Vagina (tissue), 2 donors: ENCODE results near the gene ERGIC1. TPM values are rescaled to one million over a fixed set of nuclear protein-coding genes. Genes with fewer than 3 reads are reported as not detected.

Experiments used
- DNase-seq, 2 donors: peaks; one replicate each; pipeline ENCODE4 v3.0.0-alpha.2; 2017; ENCODE audit errors: extremely low spot score in 2 of 2
- H3K27ac ChIP-seq: fragments of 200-600 bp; sonication (generic); one replicate; pipeline ENCODE4 v1.5.1; 2019
- H3K27me3 ChIP-seq: fragments of 200-600 bp; sonication (generic); one replicate; pipeline ENCODE4 v1.5.1; 2019
- H3K36me3 ChIP-seq, 2 donors: fragments of 200-600 bp; sonication (generic); one replicate each; pipeline ENCODE4 v1.5.1; 2017 to 2019
- H3K4me1 ChIP-seq: fragments of 200-600 bp; sonication (generic); one replicate; pipeline ENCODE4 v1.5.1; 2019
- H3K4me3 ChIP-seq, 2 donors: fragments of 200-600 bp; sonication (generic); 1 replicate in 1 of 2; 2 replicates in 1 of 2; pipeline ENCODE4 v1.5.1; 2016 to 2019
- H3K9me3 ChIP-seq: fragments of 200-600 bp; sonication (generic); one replicate; pipeline ENCODE4 v1.5.1; 2019
- POLR2A ChIP-seq, 2 donors: fragments of 450-650 bp; IDR thresholded peaks; one replicate each; pipeline ENCODE4 v1.6.1; 2017; ENCODE audit warnings: antibody characterized with exemption in 2 of 2, mild to moderate bottlenecking in 2 of 2, moderate library complexity in 2 of 2
- POLR2AphosphoS5 ChIP-seq, 2 donors: sonication (generic); formaldehyde crosslinking; IDR thresholded peaks; one replicate each; pipeline ENCODE4 v1.9.0; 2017; ENCODE audit warnings: antibody characterized with exemption in 2 of 2, mild to moderate bottlenecking in 2 of 2, low read depth in 1 of 2; ENCODE audit not compliant: insufficient read depth in 1 of 2
- intact Hi-C: fragments of 100-400 bp; cut with DNase I; formaldehyde crosslinking; loops from one replicate; pipeline ENCODE4 v1.15.1; 2023
- total RNA-seq: library from RNA; depleted of rRNA; stranded (reverse); fragments of >200 nt; gene quantifications from one replicate; pipeline ENCODE4 v1.2.3, GENCODE V29; 2016
- TF ChIP-seq, protein P1 (sequence below), 3 experiments: fragments of 450-650 bp in 2 of 3; fragments of 200-600 bp in 1 of 3; sonication (generic) in 1 of 3; IDR thresholded peaks; one replicate each; pipeline ENCODE4 v1.5.1; 2017 to 2019; ENCODE audit warnings: antibody characterized with exemption in 3 of 3, mild to moderate bottlenecking in 2 of 3, moderate library complexity in 2 of 3

The ERGIC1 gene
- total RNA-seq, 1 donor from 2014 or later: 97.2 TPM

DNA sequence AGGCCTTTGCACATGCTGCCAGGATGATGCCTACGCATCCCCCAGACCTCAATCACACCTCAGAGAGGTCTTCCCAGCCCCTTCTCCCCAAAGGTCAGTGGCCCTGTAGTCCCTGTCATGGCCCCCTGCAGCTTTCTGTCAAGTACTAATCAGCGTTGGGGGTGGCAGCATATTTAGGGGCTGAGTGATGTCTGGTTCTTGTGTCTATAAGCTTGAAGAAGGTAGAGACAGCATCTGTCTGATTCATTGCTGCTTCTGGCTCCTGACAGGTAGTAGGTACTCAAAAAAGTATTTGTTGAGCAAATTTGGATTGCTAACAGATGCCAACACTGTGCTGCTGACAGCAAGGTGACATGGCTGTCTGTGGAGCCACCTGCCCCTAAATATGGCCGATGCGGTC is 73.6 kb downstream of the ERGIC1 start:
- peak overlapping the region; percentile 95 for H3K27ac ChIP-seq
- H3K4me1 ChIP-seq: peaks cover 51% of the 10 kb centered on the region

GRCh38 chr5:172908662-172909061 is 74.6 kb downstream of the ERGIC1 start:
- Histone ChIP-seq H3K9me3 (no peaks in the 10 kb centered on the region), H3K36me3 (peaks cover 0 to 19% of the 10 kb centered on the region in 2 donors), H3K4me1 (peaks cover 41% of the 10 kb centered on the region), H3K4me3 (no peak overlapping the region), H3K27ac (no peak overlapping the region), H3K27me3 (no peaks in the 10 kb centered on the region)
- intact Hi-C loops: loop anchor here (10.0 kb wide), 1 partner anchor 194 kb away; no protein-coding TSS in a partner anchor
- no peak for DNase-seq
- TF ChIP-seq POLR2A (IDR thresholded peaks at IDR 0.05): no peak
- TF ChIP-seq, protein P1, sequence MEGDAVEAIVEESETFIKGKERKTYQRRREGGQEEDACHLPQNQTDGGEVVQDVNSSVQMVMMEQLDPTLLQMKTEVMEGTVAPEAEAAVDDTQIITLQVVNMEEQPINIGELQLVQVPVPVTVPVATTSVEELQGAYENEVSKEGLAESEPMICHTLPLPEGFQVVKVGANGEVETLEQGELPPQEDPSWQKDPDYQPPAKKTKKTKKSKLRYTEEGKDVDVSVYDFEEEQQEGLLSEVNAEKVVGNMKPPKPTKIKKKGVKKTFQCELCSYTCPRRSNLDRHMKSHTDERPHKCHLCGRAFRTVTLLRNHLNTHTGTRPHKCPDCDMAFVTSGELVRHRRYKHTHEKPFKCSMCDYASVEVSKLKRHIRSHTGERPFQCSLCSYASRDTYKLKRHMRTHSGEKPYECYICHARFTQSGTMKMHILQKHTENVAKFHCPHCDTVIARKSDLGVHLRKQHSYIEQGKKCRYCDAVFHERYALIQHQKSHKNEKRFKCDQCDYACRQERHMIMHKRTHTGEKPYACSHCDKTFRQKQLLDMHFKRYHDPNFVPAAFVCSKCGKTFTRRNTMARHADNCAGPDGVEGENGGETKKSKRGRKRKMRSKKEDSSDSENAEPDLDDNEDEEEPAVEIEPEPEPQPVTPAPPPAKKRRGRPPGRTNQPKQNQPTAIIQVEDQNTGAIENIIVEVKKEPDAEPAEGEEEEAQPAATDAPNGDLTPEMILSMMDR (IDR thresholded peaks at IDR 0.05): no peak

More for the DNA sequence above, 73.6 kb downstream of the ERGIC1 start:
- peaks cover 0 to 19% of the 10 kb centered on the region in 2 donors for H3K36me3 ChIP-seq
- H3K27me3 ChIP-seq: no peaks in the 10 kb centered on the region
- intact Hi-C loops: loop anchor here (10.0 kb wide), 1 partner anchor 193 kb away; no protein-coding TSS in a partner anchor
- TF ChIP-seq POLR2AphosphoS5 (IDR thresholded peaks at IDR 0.05; ENCODE audit: insufficient read depth in 1 of 2, low read depth in 1 of 2) (no peak), POLR2A (IDR thresholded peaks at IDR 0.05) (no peak)
- TF ChIP-seq, protein P1 (IDR thresholded peaks at IDR 0.05): no peak
- no peaks in the 10 kb centered on the region for H3K9me3 ChIP-seq
- H3K4me3 ChIP-seq: no peak overlapping the region
- DNase-seq: no peak

DNA sequence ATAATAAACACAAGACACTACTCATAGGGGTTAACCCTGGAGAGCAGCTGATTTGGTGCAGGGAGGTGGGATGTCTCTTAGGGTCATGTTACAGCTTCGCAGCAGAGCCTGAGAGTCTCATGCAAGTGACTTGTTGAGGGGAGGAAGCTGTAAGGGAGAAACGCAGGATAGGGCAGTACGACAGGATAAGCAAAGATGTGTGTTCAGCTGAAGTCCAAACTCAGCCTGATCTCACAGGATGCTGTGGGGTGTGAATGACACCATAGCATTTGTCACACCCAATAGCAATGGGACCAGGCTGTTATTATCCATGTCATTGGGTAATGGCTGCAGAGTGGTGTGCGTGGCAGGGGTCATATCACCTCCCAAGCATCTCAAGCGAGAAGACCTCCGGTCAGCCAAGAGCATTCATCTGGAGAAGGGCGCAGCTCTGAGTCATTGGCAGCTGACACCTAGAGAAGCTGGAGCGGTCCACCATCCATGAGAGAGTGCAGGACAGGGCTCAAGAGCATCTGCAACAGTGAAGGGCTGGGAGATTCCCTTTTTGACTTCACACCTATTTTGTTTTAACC is 76.0 kb downstream of the ERGIC1 start:
- H3K4me1 ChIP-seq: peaks cover 27% of the 10 kb centered on the region
- intact Hi-C loops: loop anchor here (10.0 kb wide), 1 partner anchor 195 kb away; no protein-coding TSS in a partner anchor
- peaks cover 0 to 28% of the 10 kb centered on the region in 2 donors for H3K36me3 ChIP-seq
- no peak overlapping the region for H3K4me3 ChIP-seq
- H3K27ac ChIP-seq: no peak overlapping the region
- no peak for DNase-seq
- TF ChIP-seq POLR2A (IDR thresholded peaks at IDR 0.05) (no peak), POLR2AphosphoS5 (IDR thresholded peaks at IDR 0.05; ENCODE audit: insufficient read depth in 1 of 2, low read depth in 1 of 2) (no peak)
- TF ChIP-seq, protein P1 (IDR thresholded peaks at IDR 0.05): no peak
- H3K9me3 ChIP-seq: no peaks in the 10 kb centered on the region
- no peaks in the 10 kb centered on the region for H3K27me3 ChIP-seq

- no peak for TF ChIP-seq POLR2A (IDR thresholded peaks at IDR 0.05)
- TF ChIP-seq POLR2AphosphoS5 (IDR thresholded peaks at IDR 0.05; ENCODE audit: insufficient read depth in 1 of 2, low read depth in 1 of 2): peak; percentile 61 to 65
- TF ChIP-seq, protein P1 (IDR thresholded peaks at IDR 0.05): no peak
- Histone ChIP-seq H3K27me3 (no peaks in the 10 kb centered on the region), H3K9me3 (no peaks in the 10 kb centered on the region), H3K4me1 (peaks cover 17% of the 10 kb centered on the region), H3K27ac (peak overlapping the region; percentile 13), H3K36me3 (peaks cover 0 to 38% of the 10 kb centered on the region in 2 donors), H3K4me3 (no peak overlapping the region)
- no peak for DNase-seq
- intact Hi-C loops: no loop called here
Measured at GRCh38 chr5:172910828-172911627, 77.0 kb downstream of the ERGIC1 start.

DNA sequence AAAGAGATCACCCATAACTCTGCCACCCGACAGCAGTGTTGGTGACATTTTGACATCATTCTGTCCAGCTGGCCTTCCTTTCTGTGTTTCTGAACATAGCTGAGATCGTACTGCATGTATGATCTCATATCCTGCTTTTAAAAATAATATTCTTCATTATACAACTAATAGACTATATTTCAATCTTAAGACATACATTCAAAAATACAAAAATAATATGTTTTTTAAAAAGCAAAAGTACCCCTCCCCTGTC is 77.5 kb downstream of the ERGIC1 start:
- peak overlapping the region; percentile 29 for H3K27ac ChIP-seq
- DNase-seq: no peak
- H3K36me3 ChIP-seq: peaks cover 0 to 40% of the 10 kb centered on the region in 2 donors
- H3K4me1 ChIP-seq: peaks cover 13% of the 10 kb centered on the region
- H3K27me3 ChIP-seq: no peaks in the 10 kb centered on the region
- no peak for TF ChIP-seq POLR2A (IDR thresholded peaks at IDR 0.05)
- intact Hi-C loops: no loop called here
- H3K4me3 ChIP-seq: no peak overlapping the region
- H3K9me3 ChIP-seq: no peaks in the 10 kb centered on the region
